ENCODE results near the gene OR14J1.

The OR14J1 gene

DNA sequence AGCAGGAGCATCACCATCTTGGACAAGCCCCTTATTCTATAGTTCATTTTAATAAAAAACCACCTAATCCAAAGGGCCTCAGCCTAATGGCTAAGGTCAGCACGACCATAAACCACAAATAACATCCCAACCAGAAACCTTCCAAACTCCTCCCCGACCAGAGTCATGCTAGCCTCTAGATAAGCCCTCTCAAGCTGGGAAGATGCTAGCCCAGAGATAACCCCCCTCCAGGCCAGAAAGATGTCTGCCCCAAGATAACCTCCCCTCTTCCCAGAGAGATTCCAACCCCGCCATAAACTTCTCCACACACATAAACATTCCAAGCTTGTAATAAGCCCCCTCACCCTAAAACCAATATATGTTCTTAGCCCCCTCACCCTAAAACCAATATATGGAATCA is 38.5 kb upstream of the OR14J1 start:
- H3K4me3 ChIP-seq (IDR thresholded peaks at IDR 0.05; ENCODE audit: insufficient read depth, low read depth, low read length): no peak overlapping the region
- no peak overlapping the region for H3K27ac ChIP-seq
- no peaks in the 10 kb centered on the region for H4K20me1 ChIP-seq (ENCODE audit: insufficient read depth)
- H3K4me1 ChIP-seq (ENCODE audit: low read depth, poor library complexity, severe bottlenecking): no peaks in the 10 kb centered on the region
- H3K4me2 ChIP-seq: no peak overlapping the region
- H3K36me3 ChIP-seq (ENCODE audit: insufficient read depth): no peaks in the 10 kb centered on the region
- no peak overlapping the region for H3K9ac ChIP-seq
- TF ChIP-seq, protein P1, sequence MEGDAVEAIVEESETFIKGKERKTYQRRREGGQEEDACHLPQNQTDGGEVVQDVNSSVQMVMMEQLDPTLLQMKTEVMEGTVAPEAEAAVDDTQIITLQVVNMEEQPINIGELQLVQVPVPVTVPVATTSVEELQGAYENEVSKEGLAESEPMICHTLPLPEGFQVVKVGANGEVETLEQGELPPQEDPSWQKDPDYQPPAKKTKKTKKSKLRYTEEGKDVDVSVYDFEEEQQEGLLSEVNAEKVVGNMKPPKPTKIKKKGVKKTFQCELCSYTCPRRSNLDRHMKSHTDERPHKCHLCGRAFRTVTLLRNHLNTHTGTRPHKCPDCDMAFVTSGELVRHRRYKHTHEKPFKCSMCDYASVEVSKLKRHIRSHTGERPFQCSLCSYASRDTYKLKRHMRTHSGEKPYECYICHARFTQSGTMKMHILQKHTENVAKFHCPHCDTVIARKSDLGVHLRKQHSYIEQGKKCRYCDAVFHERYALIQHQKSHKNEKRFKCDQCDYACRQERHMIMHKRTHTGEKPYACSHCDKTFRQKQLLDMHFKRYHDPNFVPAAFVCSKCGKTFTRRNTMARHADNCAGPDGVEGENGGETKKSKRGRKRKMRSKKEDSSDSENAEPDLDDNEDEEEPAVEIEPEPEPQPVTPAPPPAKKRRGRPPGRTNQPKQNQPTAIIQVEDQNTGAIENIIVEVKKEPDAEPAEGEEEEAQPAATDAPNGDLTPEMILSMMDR (conservative IDR thresholded peaks at IDR 0.05; ENCODE audit: low read depth, low read length): no peak
- no peaks in the 10 kb centered on the region for H3K27me3 ChIP-seq (ENCODE audit: insufficient read depth, low read depth)
- no peak overlapping the region for H2AFZ ChIP-seq (ENCODE audit: low read depth)
- H3K79me2 ChIP-seq (ENCODE audit: insufficient read depth, low read depth): no peaks in the 10 kb centered on the region

DNA sequence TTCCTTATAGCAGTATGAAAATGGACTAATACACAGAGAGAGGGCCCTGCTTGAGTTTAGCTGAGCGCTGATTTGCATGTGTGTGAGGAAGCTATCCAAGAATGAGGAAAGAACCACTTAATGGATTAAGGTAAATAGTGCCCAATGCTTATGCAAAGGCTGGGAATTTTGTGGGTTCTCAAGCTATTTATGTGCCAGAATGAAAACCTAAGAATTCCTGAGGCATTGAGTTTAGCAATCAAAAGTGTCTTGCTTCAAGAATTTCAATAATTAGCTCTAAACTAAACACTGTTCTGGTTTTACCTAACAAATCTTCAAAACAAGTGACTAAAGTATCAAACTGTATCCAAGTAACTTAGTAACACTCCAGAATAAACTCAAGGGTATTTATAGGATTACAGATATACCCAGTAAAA is 7.0 kb upstream of the OR14J1 start:
- Histone ChIP-seq H4K20me1 (ENCODE audit: insufficient read depth) (no peaks in the 10 kb centered on the region), H3K4me2 (no peak overlapping the region), H3K27ac (no peak overlapping the region), H3K4me3 (IDR thresholded peaks at IDR 0.05; ENCODE audit: insufficient read depth, low read depth, low read length) (no peak overlapping the region), H3K36me3 (ENCODE audit: insufficient read depth) (no peaks in the 10 kb centered on the region), H3K27me3 (ENCODE audit: insufficient read depth, low read depth) (no peaks in the 10 kb centered on the region), H2AFZ (ENCODE audit: low read depth) (no peak overlapping the region), H3K9ac (no peak overlapping the region), H3K4me1 (ENCODE audit: low read depth, poor library complexity, severe bottlenecking) (no peaks in the 10 kb centered on the region), H3K79me2 (ENCODE audit: insufficient read depth, low read depth) (no peaks in the 10 kb centered on the region)
- TF ChIP-seq, protein P1 (conservative IDR thresholded peaks at IDR 0.05; ENCODE audit: low read depth, low read length): no peak

DNA sequence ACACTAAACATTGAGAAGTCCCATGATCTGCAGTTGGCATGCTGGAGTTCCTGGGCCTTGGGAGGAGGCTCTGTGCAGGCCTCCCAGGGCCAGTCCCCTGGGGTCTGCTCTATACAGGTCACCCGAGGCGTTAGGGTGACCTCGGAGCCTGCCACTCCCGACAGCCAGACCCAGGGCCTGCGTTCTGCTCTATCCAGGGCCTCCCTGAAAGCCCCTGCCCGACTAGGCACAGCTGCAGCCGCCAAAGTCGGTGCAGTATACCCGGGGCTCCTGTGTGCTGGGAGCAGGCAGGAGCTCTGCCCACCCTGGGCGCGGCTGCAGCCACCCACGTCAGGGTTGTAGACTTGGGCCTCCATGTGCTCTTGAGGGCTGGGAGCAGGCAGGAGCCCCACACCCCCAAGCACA is 6.3 kb upstream of the OR14J1 start:
- no peaks in the 10 kb centered on the region for H4K20me1 ChIP-seq (ENCODE audit: insufficient read depth)

DNA sequence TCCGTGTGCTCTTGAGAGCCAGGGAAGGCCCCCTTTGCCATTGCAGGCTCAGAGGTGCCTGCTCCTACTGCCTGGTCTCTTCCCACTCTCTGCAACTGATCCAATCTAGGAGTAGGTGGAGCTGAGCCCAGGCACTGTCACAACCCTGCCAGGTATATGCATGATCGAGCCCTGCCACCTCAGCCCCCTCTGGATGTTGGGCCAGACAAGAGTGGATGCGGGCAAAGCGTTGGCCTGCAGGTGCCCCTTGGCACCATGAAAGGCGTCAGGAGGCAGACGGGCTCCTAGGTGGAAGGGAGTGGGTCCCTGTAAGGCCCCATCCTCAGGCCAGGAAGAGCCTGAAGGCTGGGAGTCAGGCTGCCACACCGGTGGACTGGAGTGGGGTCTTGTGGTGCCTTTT is 5.9 kb upstream of the OR14J1 start:
- TF ChIP-seq, protein P1 (conservative IDR thresholded peaks at IDR 0.05; ENCODE audit: low read depth, low read length): no peak
- Histone ChIP-seq H4K20me1 (ENCODE audit: insufficient read depth) (no peaks in the 10 kb centered on the region), H3K36me3 (ENCODE audit: insufficient read depth) (no peaks in the 10 kb centered on the region), H3K4me3 (IDR thresholded peaks at IDR 0.05; ENCODE audit: insufficient read depth, low read depth, low read length) (no peak overlapping the region), H3K79me2 (ENCODE audit: insufficient read depth, low read depth) (no peaks in the 10 kb centered on the region), H2AFZ (ENCODE audit: low read depth) (no peak overlapping the region), H3K9ac (no peak overlapping the region), H3K27me3 (ENCODE audit: insufficient read depth, low read depth) (no peaks in the 10 kb centered on the region), H3K4me1 (ENCODE audit: low read depth, poor library complexity, severe bottlenecking) (no peaks in the 10 kb centered on the region), H3K27ac (no peak overlapping the region), H3K4me2 (no peak overlapping the region)

More for the DNA sequence above, 6.3 kb upstream of the OR14J1 start:
- TF ChIP-seq, protein P1 (conservative IDR thresholded peaks at IDR 0.05; ENCODE audit: low read depth, low read length): no peak
- Histone ChIP-seq H3K4me3 (IDR thresholded peaks at IDR 0.05; ENCODE audit: insufficient read depth, low read depth, low read length) (no peak overlapping the region), H3K27ac (no peak overlapping the region), H3K4me2 (no peak overlapping the region), H3K27me3 (ENCODE audit: insufficient read depth, low read depth) (no peaks in the 10 kb centered on the region), H3K9ac (no peak overlapping the region), H2AFZ (ENCODE audit: low read depth) (no peak overlapping the region), H3K36me3 (ENCODE audit: insufficient read depth) (no peaks in the 10 kb centered on the region), H3K79me2 (ENCODE audit: insufficient read depth, low read depth) (no peaks in the 10 kb centered on the region), H3K4me1 (ENCODE audit: low read depth, poor library complexity, severe bottlenecking) (no peaks in the 10 kb centered on the region)
